ENCODE measurements around the gene CDH23. TPM values are rescaled to one million over a fixed set of nuclear protein-coding genes. Genes with fewer than 3 reads are reported as not detected.

The CDH23 gene
- total and polyA plus RNA-seq, 7 donors, result 1.00 to 3.8 (median 1.9) TPM

GRCh38 chr10:71394926-71395562 is 1.7 kb upstream of the CDH23 start:
- no peak overlapping the region for H3K4me3 ChIP-seq
- H3K27me3 ChIP-seq (ENCODE audit: insufficient read depth in 3 of 3, low read length in 2 of 3), result peaks cover 0 to 54% (median 18%) of the 10 kb centered on the region in 3 donors
- intact Hi-C loops (cut with DNase I), result loop anchor here (2.0 to 5.0 kb wide), 4 partner anchors 176 to 317 kb away; no protein-coding TSS in a partner anchor
- ATAC-seq, result no peak
- H3K4me1 ChIP-seq, result peaks cover 12% of the 10 kb centered on the region
- no peak for DNase-seq
- 93 to 97% (median 95%) methylated on average over 11 of the region's 11 CpGs for WGBS, 3 donors
- H3K36me3 ChIP-seq (ENCODE audit: insufficient read depth in 1 of 2, low read depth in 1 of 2), result no peaks in the 10 kb centered on the region
- TF ChIP-seq, protein P1, sequence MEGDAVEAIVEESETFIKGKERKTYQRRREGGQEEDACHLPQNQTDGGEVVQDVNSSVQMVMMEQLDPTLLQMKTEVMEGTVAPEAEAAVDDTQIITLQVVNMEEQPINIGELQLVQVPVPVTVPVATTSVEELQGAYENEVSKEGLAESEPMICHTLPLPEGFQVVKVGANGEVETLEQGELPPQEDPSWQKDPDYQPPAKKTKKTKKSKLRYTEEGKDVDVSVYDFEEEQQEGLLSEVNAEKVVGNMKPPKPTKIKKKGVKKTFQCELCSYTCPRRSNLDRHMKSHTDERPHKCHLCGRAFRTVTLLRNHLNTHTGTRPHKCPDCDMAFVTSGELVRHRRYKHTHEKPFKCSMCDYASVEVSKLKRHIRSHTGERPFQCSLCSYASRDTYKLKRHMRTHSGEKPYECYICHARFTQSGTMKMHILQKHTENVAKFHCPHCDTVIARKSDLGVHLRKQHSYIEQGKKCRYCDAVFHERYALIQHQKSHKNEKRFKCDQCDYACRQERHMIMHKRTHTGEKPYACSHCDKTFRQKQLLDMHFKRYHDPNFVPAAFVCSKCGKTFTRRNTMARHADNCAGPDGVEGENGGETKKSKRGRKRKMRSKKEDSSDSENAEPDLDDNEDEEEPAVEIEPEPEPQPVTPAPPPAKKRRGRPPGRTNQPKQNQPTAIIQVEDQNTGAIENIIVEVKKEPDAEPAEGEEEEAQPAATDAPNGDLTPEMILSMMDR (IDR thresholded peaks at IDR 0.05), result no peak
- no peaks in the 10 kb centered on the region for H3K9me3 ChIP-seq
- no peak overlapping the region for H3K27ac ChIP-seq

DNA sequence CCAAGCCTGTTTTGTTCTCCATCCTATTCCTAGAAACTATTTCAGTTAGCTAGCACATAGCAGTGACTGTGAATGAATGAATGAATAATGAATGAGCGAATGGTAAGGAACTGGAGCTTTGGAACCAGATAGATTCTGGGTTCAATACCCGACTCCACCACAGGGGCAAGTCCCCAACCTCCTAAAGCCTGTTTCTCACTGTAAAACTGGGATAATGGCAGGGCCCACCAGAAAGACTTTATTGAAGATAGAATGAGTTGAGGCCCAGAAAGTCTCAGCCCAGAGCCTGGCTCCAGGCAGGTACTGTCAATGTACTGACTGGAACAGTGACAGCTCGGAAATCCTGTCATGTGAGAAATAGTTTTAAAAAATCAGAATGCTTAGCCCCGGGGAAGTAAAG is 1.1 kb upstream of the CDH23 start:
- no peaks in the 10 kb centered on the region for H3K9me3 ChIP-seq
- no peaks in the 10 kb centered on the region for H3K36me3 ChIP-seq (ENCODE audit: insufficient read depth in 1 of 2, low read depth in 1 of 2)
- ATAC-seq (no peak), DNase-seq (no peak)
- no peak overlapping the region for H3K4me3 ChIP-seq
- intact Hi-C loops (cut with DNase I), result loop anchor here (2.0 to 5.0 kb wide), 2 partner anchors 175 to 212 kb away; no protein-coding TSS in a partner anchor
- WGBS, 3 donors, result 89 to 93% (median 93%) methylated on average over 4 of the region's 4 CpGs
- no peak overlapping the region for H3K27ac ChIP-seq
- TF ChIP-seq, protein P1 (IDR thresholded peaks at IDR 0.05), result no peak
- peaks cover 12% of the 10 kb centered on the region for H3K4me1 ChIP-seq
- peaks cover 0 to 58% (median 18%) of the 10 kb centered on the region in 3 donors for H3K27me3 ChIP-seq (ENCODE audit: insufficient read depth in 3 of 3, low read length in 2 of 3)

DNA sequence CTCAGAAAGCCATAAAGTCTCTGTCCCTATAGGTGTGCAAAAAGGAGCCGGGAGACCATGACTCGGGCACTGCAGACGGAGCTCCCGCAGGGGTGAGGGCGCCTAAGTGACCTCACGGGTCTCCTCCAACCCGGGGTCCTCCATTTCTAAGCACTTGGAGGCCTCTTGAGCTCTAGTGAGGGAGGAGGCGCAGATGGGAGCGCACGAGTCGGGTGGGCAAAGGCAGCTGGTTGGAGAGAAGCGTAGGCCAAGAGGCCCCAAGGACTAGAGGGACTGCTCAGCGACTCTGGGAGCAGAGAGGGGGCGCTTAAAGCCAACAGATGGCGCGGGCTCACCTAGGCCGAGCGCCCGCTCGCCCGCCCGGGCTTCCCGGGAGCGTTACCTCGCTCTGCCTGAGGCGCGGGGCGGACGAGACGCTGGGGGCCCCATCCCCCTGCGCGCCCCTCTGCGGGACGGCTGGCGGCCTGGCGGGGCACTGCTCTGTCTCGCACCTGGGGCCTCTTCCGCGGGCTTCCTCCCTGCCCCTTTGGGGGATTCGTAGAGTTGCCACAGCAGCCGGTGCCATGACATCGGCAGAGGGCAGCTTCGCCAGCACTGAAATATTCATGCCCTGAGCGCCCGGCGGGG is 523 bp upstream of the CDH23 start:
- ATAC-seq (peak; percentile 85 to 93 (median 88)), DNase-seq (peak; percentile 49 to 72)
- Histone ChIP-seq H3K4me3 (peak overlapping the region; percentile 63), H3K27me3 (ENCODE audit: insufficient read depth in 3 of 3, low read length in 2 of 3) (peaks cover 0 to 63% (median 18%) of the 10 kb centered on the region in 3 donors), H3K36me3 (ENCODE audit: insufficient read depth in 1 of 2, low read depth in 1 of 2) (no peaks in the 10 kb centered on the region), H3K4me1 (peaks cover 12% of the 10 kb centered on the region), H3K27ac (no peak overlapping the region), H3K9me3 (no peaks in the 10 kb centered on the region)
- 18 to 21% (median 20%) methylated on average over 42 to 46 of the region's 46 CpGs for WGBS, 3 donors
- intact Hi-C loops (cut with DNase I), result loop anchor here in 1 of 2 donors (5.0 kb wide), 1 partner anchor 211 kb away; no protein-coding TSS in a partner anchor
- TF ChIP-seq, protein P1 (IDR thresholded peaks at IDR 0.05), result peak; percentile 50

DNA sequence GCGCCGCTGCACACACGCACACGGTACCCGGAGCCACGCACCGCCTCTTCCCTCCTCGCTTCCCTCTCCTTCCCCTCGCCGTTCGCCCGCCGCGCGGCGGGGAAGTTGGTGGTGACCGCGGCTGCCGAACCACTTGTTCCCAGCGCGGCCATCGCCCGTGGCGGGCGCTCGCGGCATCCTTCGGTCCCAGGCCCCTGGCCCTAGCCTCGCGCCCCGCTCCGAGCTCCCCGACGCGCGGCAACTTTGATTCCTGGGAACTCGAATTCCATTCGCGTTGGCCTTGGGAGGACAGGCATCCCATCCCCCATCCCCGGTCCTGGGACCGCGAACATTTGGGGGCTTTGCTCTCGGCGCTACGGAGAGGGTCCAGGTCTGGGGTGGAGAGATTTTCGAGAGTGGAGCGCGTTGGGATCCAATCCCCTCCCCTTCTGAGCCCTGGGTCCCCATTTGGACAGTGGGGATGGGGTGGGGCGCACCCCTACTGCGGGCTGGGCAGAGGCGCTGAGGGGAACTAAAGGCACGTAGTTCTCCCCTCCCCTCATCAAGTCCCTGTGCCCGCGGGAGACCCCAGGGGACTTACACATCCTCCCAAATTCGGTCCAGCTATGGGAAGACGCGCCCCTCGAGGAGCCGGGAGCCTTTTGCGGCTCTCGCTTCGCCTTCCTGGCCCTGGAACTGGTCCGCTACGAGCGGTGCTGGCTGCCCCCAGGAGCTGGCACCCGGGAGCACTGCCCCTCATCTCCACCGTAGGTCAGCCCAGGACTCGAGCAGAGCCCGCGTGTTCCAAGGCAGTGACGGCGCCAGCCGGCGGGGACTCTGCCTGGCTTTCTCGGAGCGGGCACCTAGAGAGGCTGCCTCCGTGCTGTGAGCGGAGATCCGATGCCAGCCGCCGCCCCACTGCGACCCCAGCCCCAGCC is 834 bp downstream of the CDH23 start:
- DNase-seq (peak in 1 of 2 donors; percentile 22), ATAC-seq (peak in 2 of 4 donors; percentile 18)
- no peak overlapping the region for H3K27ac ChIP-seq
- H3K4me1 ChIP-seq, result peaks cover 12% of the 10 kb centered on the region
- WGBS, 3 donors, result 1% methylated on average over 64 to 82 of the region's 82 CpGs
- H3K4me3 ChIP-seq, result peak overlapping the region; percentile 63
- H3K36me3 ChIP-seq (ENCODE audit: insufficient read depth in 1 of 2, low read depth in 1 of 2), result no peaks in the 10 kb centered on the region
- peaks cover 0 to 70% (median 22%) of the 10 kb centered on the region in 3 donors for H3K27me3 ChIP-seq (ENCODE audit: insufficient read depth in 3 of 3, low read length in 2 of 3)
- TF ChIP-seq, protein P1 (IDR thresholded peaks at IDR 0.05), result no peak
- intact Hi-C loops (cut with DNase I), result loop anchor here in 1 of 2 donors (5.0 kb wide), 1 partner anchor 210 kb away; no protein-coding TSS in a partner anchor
- no peaks in the 10 kb centered on the region for H3K9me3 ChIP-seq

Data from psoas muscle (tissue), 8 donors.